GM19193 (cell line): Measurements from ENCODE around the gene LMTK3.

ENCODE experiments used
- POLR2A ChIP-seq: IDR thresholded peaks from 4 replicates; pipeline ENCODE4 v1.6.1; 2011; ENCODE audit not compliant: insufficient read depth, insufficient read length; ENCODE audit errors: extremely low read depth

Gene LMTK3

DNA sequence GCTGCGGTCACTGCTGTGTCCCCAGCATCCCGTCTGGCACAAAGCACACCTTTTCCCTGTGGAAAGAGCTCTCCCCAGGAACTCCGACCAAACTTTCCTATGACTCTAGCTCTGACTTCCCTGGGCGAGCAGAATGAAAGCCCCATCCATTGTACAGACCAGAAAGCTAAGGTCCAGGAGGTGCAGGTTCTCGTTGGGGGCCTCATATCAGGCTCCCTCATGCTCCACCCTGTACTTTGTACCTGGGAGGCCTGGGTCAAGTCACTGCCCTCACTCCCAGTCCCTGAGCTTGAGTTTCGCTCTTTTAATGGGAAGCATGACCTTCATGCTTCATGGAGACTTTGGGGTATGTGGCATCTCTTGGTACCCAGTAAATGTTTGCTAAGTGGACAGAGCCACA lies 24.1 kb downstream of the LMTK3 start:
- TF ChIP-seq POLR2A: no peak

DNA sequence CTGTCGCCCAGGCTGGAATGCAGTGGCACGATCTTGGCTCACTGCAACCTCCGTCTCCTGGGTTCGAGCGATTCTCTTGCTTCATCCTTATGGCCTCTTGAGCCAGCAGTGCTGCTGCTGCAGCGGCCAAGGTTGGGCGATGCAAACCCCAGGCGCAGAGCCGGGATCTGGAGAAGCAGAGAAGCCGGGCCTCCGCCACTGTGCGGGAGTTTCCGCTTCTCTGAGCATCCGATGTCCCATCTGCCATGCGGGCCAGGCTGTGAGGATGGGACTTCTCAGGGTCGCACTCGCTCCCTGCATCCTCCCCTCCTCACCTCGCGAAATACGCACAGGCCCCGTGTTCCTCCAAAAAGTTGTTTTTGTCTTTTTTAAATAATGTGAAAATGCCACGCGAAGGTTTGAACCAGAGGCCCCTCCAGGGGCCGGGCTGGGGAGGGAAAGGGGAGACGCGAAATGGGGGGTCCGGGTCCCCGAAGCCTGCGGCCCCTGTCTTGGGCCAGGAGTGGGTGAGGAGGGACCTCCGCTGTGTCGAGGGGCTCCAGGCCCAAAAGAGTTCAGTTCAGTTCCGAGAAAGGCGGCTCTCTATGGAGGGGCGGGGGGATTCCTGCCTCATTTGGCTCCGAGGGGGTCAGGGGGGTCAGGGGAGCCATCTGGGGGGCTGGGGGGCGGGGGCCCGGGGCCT lies 26.6 kb downstream of the LMTK3 start:
- TF ChIP-seq POLR2A: no peak

DNA sequence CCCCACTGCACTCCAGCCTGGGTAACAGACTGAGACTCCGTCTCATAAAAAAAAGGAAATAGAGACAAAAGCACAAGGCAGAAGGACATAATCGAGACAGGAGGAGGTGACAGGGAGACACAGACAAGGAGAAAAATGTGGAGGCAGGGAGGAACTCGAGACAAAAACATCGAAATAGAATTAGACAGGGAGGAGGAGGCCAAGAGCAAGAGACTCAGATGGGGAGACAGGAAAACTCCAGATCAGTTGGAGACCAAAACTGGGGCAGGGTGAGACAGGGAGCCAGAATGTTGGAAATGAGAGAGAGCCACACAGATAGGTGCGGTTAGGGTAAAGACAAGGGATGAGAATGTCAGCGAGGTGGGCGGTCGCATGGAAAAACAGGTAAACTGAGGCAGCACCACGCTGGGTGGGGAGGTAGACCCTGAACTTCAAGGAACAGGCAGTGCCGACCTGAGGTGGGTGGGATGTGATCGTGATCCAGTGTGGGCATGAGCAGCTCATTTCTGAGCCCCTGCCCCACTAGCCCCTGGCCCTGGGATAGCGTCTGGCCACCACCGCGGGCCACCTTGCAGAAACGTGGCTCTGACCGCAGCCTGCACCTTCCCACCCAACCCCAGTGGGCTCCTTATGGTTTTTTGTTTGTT lies 27.3 kb downstream of the LMTK3 start:
- TF ChIP-seq POLR2A: no peak

GRCh38 chr19:48483301-48483700 lies 28.3 kb downstream of the LMTK3 start:
- no peak for TF ChIP-seq POLR2A

DNA sequence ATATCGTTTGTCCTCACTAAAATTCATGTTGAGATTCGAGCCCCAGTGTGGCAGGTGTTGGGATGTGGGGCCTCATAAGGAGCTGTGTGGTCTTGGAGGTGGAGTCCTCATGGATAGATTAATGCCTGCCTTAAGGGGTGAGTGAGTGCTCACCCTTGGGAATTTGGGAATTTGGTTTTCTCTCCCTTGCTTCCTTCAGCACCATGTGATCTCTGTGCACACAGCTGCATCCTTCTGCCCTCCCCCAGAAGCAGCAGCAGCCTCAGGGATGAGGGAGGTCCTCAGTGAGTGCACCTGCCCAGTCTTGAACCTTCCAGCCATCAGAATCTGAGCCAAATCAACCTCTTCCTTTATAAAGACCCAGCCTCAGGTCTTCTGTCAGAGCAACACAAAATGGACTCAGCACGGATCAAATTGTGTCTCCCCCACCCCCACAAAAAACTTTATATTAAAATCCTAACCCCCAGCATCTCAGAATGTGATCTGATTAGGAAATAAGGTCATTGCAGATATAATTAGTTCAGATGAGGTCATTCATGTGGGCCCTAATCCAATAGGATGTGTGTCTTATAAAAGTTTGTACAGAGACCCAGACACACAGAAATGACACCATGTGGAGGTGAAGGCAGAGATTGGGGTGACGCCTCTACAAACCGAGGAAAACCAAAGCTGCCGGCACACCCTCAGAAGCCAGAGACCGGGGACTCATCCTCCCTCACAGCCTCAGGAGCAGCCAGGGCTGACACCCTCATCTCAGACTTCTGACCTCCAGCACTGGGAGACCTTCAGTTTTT lies 29.6 kb downstream of the LMTK3 start:
- no peak for TF ChIP-seq POLR2A

GRCh38 chr19:48480558-48481500 lies 30.8 kb downstream of the LMTK3 start:
- no peak for TF ChIP-seq POLR2A

DNA sequence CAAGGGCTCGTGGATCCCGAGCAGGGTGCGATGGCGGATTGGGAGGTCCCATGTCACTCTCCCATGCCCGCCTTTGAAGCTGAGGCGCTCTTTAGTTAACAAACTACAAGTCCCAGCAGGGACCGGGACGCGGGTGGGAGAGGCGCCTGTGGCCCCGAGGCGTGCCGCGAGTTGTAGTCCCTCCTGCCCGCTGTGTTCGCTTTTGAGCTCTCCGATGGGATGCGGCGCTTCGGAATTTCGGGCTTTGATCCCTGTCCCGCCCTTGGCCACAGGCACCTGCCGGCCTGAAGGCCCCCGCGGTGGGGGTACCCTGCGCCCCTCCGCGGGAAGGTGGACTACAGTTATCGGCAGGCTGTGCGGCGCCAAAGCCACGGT lies 31.5 kb downstream of the LMTK3 start:
- peak; percentile 29 for TF ChIP-seq POLR2A

GRCh38 chr19:48479686-48480085 lies 31.9 kb downstream of the LMTK3 start:
- no peak for TF ChIP-seq POLR2A

- TF ChIP-seq POLR2A: no peak
Observed at GRCh38 chr19:48478339-48479256, 33.0 kb downstream of the LMTK3 start.

DNA sequence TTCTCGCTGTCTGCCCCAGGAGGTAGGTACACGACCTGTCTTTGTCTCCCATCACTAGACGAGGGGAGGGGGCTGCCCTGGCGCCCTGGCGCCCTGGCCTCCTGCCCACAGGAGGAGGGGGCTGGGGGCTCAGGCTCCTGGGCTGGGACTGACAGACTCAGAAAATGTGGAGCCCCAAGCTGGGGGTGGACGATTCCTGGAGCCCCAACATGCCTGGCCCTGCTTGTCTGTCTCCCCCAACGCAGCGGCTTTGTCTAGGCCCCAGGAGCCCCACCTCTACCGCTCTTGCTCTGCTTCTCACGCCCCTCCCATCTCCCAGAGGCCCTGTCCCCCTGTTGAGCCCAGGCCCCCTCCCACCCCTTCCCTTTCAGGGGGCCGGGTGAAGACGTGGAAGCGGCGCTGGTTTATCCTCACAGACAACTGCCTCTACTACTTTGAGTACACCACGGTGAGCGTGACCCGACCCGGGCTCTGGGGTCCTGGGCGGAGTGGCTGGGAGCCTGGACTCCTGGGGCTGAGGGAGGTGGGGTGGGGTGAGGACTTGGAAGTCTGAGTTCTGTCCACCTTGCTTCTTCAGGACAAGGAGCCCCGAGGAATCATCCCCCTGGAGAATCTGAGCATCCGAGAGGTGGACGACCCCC lies 33.8 kb downstream of the LMTK3 start:
- TF ChIP-seq POLR2A: no peak

GRCh38 chr19:48477067-48477685 lies 34.5 kb downstream of the LMTK3 start:
- TF ChIP-seq POLR2A: no peak

DNA sequence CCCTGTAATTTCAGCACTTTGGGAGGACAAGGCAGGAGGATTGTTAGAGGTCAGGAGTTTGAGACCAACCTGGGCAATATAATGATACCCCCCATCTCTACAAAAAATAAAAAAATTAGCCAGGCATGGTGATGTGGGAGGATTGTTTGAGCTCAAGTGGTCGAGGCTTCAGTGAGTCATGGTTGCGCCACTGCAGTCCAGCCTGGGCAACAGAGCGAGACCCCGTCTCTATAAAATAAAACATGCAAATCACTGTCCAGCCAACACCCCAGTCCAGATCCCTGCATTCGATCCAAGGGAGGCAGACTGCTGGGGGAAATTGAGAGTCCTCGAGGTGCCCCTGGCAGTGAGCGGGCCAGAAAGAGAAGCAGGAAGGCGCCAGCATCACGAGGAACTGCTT lies 35.5 kb downstream of the LMTK3 start:
- no peak for TF ChIP-seq POLR2A
